K562 (cell line): ENCODE data around the gene PDE6B. TPM values are rescaled to one million over a fixed set of nuclear protein-coding genes. Genes with fewer than 3 reads are reported as not detected.

Source experiments
- FOXJ3 ChIP-seq: sonication (generic); formaldehyde crosslinking; IDR thresholded peaks from 2 replicates; pipeline ENCODE4 v1.4.0; 2020; ENCODE audit warnings: mild to moderate bottlenecking, missing genetic modification reagents
- HDAC1 ChIP-seq, 2 experiments: fragments of 450-650 bp; IDR thresholded peaks; 2 replicates each; pipeline ENCODE4 v1.6.1; 2016 to 2017; ENCODE audit warnings: inconsistent platforms in 1 of 2, mild to moderate bottlenecking in 1 of 2, moderate library complexity in 1 of 2
- KAT2B ChIP-seq: IDR thresholded peaks from one replicate; pipeline ENCODE4 v1.6.1; 2012; ENCODE audit warnings: low read depth, mild to moderate bottlenecking, control low read depth, inconsistent platforms, low read length, moderate library complexity
- KDM2B ChIP-seq: fragments of 250-450 bp; sonication (Bioruptor Pico); IDR thresholded peaks from 2 replicates; pipeline ENCODE4 v1.8.0; 2021; ENCODE audit warnings: mild to moderate bottlenecking, moderate library complexity
- KLF16 ChIP-seq: IDR thresholded peaks from 2 replicates; pipeline ENCODE4 v1.6.1; 2016; ENCODE audit warnings: antibody characterized with exemption
- NFYB ChIP-seq: IDR thresholded peaks from 2 replicates; pipeline ENCODE4 v1.6.1; 2011; ENCODE audit warnings: mild to moderate bottlenecking, moderate library complexity; ENCODE audit not compliant: insufficient read length; ENCODE audit errors: extremely low read depth
- SMAD1 ChIP-seq: fragments of 150-350 bp; IDR thresholded peaks from 2 replicates; pipeline ENCODE4 v1.6.1; 2014; ENCODE audit warnings: low read length, low read depth; ENCODE audit not compliant: partially characterized antibody
- SRSF1 ChIP-seq: fragments of 200-400 bp; formaldehyde crosslinking; IDR thresholded peaks from 2 replicates; pipeline ENCODE4 v1.6.1; 2017; ENCODE audit warnings: mild to moderate bottlenecking, low read depth, low read length, moderate library complexity
- SRSF3 ChIP-seq: fragments of 200-400 bp; formaldehyde crosslinking; IDR thresholded peaks from 2 replicates; pipeline ENCODE4 v1.6.1; 2016; ENCODE audit warnings: mild to moderate bottlenecking, low read length, moderate library complexity; ENCODE audit not compliant: insufficient read depth
- TARDBP ChIP-seq: fragments of 450-650 bp; IDR thresholded peaks from 2 replicates; pipeline ENCODE4 v1.6.1; 2016
- TBL1XR1 ChIP-seq, 2 experiments: IDR thresholded peaks; 2 replicates each; pipeline ENCODE4 v1.6.1; 2012; ENCODE audit warnings: improper control_type of control experiment in 2 of 2, low read length in 2 of 2, mild to moderate bottlenecking in 1 of 2
- TEAD4 ChIP-seq, 2 experiments: sonication (generic) in 1 of 2; formaldehyde crosslinking in 1 of 2; IDR thresholded peaks; 2 replicates each; pipeline versions ENCODE4 v1.6.1 to v1.8.0; 2012 to 2022; ENCODE audit warnings: borderline replicate concordance in 1 of 2, inconsistent platforms in 1 of 2, low read length in 1 of 2, mild to moderate bottlenecking in 1 of 2, missing genetic modification reagents in 1 of 2
- WHSC1 ChIP-seq: IDR thresholded peaks from one replicate; pipeline ENCODE4 v1.6.1; 2012; ENCODE audit warnings: low read length, control low read depth, inconsistent platforms
- polyA plus RNA-seq, 8 experiments: library from polyadenylated mRNA; depleted of rRNA in 4 of 8; stranded (reverse) in 5 of 8; unstranded in 3 of 8; fragments of >200 nt; fragmentation: Nextera tagmentation in 2 of 8; fragmentation: Illumina TruSeq in 1 of 8; extraction: Ambion mirVana in 2 of 8; extraction: Trizol in 1 of 8; gene quantifications; 2 replicates each; pipeline versions ENCODE4 v1.2.1 to v1.2.3, GENCODE V29; 2011 to 2014; ENCODE audit warnings: inconsistent platforms in 1 of 8, missing spikeins in 1 of 8
- total RNA-seq, 7 experiments: library from RNA; depleted of rRNA in 6 of 7; stranded (reverse); fragments of >200 nt in 6 of 7; fragmentation: Illumina TruSeq in 2 of 7; extraction: Trizol in 2 of 7; gene quantifications; 2 replicates each; pipeline versions ENCODE4 v1.2.1 to v1.2.3, GENCODE V29; 2011 to 2021; ENCODE audit warnings: low replicate concordance in 1 of 7
- TF ChIP-seq, protein P1 (sequence below): fragments of 450-650 bp; IDR thresholded peaks from 2 replicates; pipeline ENCODE4 v1.6.1; 2017; ENCODE audit warnings: antibody characterized with exemption
- TF ChIP-seq, protein P2 (sequence below): fragments of 450-650 bp; conservative IDR thresholded peaks from 2 replicates; pipeline ENCODE4 v1.6.1; 2016; ENCODE audit warnings: missing genetic modification characterization, low read depth, mild to moderate bottlenecking, control low read depth, missing compliant biosample characterization
- TF ChIP-seq, protein P3 (sequence below): fragments of 450-650 bp; formaldehyde crosslinking; IDR thresholded peaks from 2 replicates; pipeline ENCODE4 v1.4.0; 2022; ENCODE audit warnings: mild to moderate bottlenecking, moderate library complexity
- TF ChIP-seq, protein P4 (sequence below): sonication (generic); formaldehyde crosslinking; IDR thresholded peaks from 2 replicates; pipeline ENCODE4 v1.8.0; 2022; ENCODE audit warnings: mild to moderate bottlenecking, missing genetic modification reagents
- TF ChIP-seq, protein P5 (sequence below), 2 experiments: fragments of 450-650 bp; IDR thresholded peaks; 2 replicates each; pipeline ENCODE4 v1.6.1; 2018; ENCODE audit warnings: mild to moderate bottlenecking in 2 of 2, low read depth in 1 of 2; ENCODE audit not compliant: partially characterized antibody in 2 of 2
- TF ChIP-seq, protein P6 (sequence below): fragments of 250-450 bp; sonication (Bioruptor Pico); IDR thresholded peaks from 2 replicates; pipeline ENCODE4 v1.9.0; 2021; ENCODE audit warnings: mild to moderate bottlenecking

Gene PDE6B
- total and polyA plus RNA-seq, 9 of the 15 experiments (the other 6 are each of a cell fraction or from before 2014, with no cell fraction given) = 0.04 TPM; not detected in 8

DNA sequence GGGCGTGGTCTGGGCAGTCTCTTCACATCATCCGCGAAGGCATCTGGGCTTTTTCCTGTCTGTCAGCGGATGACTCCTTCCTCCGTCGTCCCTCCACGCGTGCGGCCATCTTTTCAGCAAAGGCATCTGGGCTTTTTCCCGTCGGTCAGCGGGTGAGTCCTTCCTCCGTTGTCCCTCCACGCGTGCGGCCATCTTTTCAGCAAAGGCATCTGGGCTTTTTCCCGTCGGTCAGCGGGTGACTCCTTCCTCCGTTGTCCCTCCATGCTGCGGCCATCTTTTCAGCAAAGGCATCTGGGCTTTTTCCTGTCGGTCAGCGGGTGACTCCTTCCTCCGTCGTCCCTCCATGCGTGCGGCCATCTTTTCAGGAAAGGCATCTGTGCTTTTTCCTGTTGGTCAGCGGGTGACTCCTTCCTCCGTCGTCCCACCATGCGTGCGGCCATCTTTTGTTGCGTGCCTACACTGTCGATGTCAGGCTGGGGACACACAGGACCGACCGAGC lies 37.0 kb upstream of the PDE6B start (continued):
- TF ChIP-seq SMAD1 = no peak
- no peak for TF ChIP-seq FOXJ3
- no peak for TF ChIP-seq KAT2B
- TF ChIP-seq, protein P1, sequence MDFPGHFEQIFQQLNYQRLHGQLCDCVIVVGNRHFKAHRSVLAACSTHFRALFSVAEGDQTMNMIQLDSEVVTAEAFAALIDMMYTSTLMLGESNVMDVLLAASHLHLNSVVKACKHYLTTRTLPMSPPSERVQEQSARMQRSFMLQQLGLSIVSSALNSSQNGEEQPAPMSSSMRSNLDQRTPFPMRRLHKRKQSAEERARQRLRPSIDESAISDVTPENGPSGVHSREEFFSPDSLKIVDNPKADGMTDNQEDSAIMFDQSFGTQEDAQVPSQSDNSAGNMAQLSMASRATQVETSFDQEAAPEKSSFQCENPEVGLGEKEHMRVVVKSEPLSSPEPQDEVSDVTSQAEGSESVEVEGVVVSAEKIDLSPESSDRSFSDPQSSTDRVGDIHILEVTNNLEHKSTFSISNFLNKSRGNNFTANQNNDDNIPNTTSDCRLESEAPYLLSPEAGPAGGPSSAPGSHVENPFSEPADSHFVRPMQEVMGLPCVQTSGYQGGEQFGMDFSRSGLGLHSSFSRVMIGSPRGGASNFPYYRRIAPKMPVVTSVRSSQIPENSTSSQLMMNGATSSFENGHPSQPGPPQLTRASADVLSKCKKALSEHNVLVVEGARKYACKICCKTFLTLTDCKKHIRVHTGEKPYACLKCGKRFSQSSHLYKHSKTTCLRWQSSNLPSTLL = no peak
- no peak for TF ChIP-seq WHSC1
- TF ChIP-seq, protein P2, sequence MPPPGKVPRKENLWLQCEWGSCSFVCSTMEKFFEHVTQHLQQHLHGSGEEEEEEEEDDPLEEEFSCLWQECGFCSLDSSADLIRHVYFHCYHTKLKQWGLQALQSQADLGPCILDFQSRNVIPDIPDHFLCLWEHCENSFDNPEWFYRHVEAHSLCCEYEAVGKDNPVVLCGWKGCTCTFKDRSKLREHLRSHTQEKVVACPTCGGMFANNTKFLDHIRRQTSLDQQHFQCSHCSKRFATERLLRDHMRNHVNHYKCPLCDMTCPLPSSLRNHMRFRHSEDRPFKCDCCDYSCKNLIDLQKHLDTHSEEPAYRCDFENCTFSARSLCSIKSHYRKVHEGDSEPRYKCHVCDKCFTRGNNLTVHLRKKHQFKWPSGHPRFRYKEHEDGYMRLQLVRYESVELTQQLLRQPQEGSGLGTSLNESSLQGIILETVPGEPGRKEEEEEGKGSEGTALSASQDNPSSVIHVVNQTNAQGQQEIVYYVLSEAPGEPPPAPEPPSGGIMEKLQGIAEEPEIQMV = no peak
- no peak for TF ChIP-seq SRSF1
- TF ChIP-seq KDM2B (CRISPR knock-in tag) = no peak
- TF ChIP-seq TEAD4 (IDR thresholded peaks at IDR 0.05; ENCODE audit: low read length) = no peak
- no peak for TF ChIP-seq TEAD4 (CRISPR knock-in tag; IDR thresholded peaks at IDR 0.05; ENCODE audit: borderline replicate concordance)
- TF ChIP-seq, protein P3, sequence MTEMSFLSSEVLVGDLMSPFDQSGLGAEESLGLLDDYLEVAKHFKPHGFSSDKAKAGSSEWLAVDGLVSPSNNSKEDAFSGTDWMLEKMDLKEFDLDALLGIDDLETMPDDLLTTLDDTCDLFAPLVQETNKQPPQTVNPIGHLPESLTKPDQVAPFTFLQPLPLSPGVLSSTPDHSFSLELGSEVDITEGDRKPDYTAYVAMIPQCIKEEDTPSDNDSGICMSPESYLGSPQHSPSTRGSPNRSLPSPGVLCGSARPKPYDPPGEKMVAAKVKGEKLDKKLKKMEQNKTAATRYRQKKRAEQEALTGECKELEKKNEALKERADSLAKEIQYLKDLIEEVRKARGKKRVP (CRISPR knock-in tag) = no peak
- TF ChIP-seq, protein P4, sequence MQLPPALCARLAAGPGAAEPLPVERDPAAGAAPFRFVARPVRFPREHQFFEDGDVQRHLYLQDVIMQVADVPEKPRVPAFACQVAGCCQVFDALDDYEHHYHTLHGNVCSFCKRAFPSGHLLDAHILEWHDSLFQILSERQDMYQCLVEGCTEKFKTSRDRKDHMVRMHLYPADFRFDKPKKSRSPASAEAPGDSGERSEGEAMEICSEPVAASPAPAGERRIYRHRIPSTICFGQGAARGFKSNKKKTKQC (CRISPR knock-in tag) = peak; percentile 42; the same call in 1 of the 2 replicates
- TF ChIP-seq, protein P5, sequence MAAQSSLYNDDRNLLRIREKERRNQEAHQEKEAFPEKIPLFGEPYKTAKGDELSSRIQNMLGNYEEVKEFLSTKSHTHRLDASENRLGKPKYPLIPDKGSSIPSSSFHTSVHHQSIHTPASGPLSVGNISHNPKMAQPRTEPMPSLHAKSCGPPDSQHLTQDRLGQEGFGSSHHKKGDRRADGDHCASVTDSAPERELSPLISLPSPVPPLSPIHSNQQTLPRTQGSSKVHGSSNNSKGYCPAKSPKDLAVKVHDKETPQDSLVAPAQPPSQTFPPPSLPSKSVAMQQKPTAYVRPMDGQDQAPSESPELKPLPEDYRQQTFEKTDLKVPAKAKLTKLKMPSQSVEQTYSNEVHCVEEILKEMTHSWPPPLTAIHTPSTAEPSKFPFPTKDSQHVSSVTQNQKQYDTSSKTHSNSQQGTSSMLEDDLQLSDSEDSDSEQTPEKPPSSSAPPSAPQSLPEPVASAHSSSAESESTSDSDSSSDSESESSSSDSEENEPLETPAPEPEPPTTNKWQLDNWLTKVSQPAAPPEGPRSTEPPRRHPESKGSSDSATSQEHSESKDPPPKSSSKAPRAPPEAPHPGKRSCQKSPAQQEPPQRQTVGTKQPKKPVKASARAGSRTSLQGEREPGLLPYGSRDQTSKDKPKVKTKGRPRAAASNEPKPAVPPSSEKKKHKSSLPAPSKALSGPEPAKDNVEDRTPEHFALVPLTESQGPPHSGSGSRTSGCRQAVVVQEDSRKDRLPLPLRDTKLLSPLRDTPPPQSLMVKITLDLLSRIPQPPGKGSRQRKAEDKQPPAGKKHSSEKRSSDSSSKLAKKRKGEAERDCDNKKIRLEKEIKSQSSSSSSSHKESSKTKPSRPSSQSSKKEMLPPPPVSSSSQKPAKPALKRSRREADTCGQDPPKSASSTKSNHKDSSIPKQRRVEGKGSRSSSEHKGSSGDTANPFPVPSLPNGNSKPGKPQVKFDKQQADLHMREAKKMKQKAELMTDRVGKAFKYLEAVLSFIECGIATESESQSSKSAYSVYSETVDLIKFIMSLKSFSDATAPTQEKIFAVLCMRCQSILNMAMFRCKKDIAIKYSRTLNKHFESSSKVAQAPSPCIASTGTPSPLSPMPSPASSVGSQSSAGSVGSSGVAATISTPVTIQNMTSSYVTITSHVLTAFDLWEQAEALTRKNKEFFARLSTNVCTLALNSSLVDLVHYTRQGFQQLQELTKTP (IDR thresholded peaks at IDR 0.05; ENCODE audit: low read depth in 1 of 2, partially characterized antibody in 2 of 2) = peak in 1 of 2 experiments; percentile 90
- no peak for TF ChIP-seq SRSF3
- no peak for TF ChIP-seq TARDBP
- TF ChIP-seq TBL1XR1 (IDR thresholded peaks at IDR 0.05; ENCODE audit: low read length in 2 of 2) = no peak
- TF ChIP-seq, protein P6, sequence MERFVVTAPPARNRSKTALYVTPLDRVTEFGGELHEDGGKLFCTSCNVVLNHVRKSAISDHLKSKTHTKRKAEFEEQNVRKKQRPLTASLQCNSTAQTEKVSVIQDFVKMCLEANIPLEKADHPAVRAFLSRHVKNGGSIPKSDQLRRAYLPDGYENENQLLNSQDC = no peak
- no peak for TF ChIP-seq HDAC1 (IDR thresholded peaks at IDR 0.05)
- no peak for TF ChIP-seq KLF16
- no peak for TF ChIP-seq NFYB
